Activated naive CD4-positive, alpha-beta T cell treated with anti-CD3 and anti-CD28 coated beads for 36 hours (primary cell): ENCODE data around the gene GALR2. TPM values are rescaled to one million over a fixed set of nuclear protein-coding genes. Genes with fewer than 3 reads are reported as not detected.

Source experiments
- CTCF ChIA-PET: fragments of 350-600 bp; sonication (Branson Sonifier 250); formaldehyde crosslinking; loops from one replicate; lab custom pipeline; 2021; ENCODE audit warnings: antibody characterized with exemption; lab: Charles Lee
- DNase-seq: peaks from one replicate; pipeline ENCODE4 v3.0.0-alpha.2; 2020
- H3K27ac Mint-ChIP-seq: one replicate; pipeline ENCODE4 v1.8.0; 2021; ENCODE audit warnings: mild to moderate bottlenecking, mixed read lengths
- H3K27me3 Mint-ChIP-seq: one replicate; pipeline ENCODE4 v1.8.0; 2021; ENCODE audit warnings: low read depth, mixed read lengths
- H3K36me3 Mint-ChIP-seq: one replicate; pipeline ENCODE4 v1.8.0; 2021; ENCODE audit warnings: low read depth, mixed read lengths
- H3K4me1 Mint-ChIP-seq: one replicate; pipeline ENCODE4 v1.8.0; 2021; ENCODE audit warnings: low read depth, mixed read lengths
- H3K4me3 Mint-ChIP-seq: one replicate; pipeline ENCODE4 v1.8.0; 2021; ENCODE audit warnings: mild to moderate bottlenecking, moderate library complexity, mixed read lengths
- H3K9me3 Mint-ChIP-seq: one replicate; pipeline ENCODE4 v1.8.0; 2021; ENCODE audit warnings: mixed read lengths
- intact Hi-C: fragments of 100-400 bp; cut with micrococcal nuclease; formaldehyde crosslinking; loops from one replicate; pipeline ENCODE4 v1.15.1; 2023
- total RNA-seq, 2 experiments: library from RNA; stranded (reverse); gene quantifications; one replicate each; pipeline ENCODE4 v1.2.3, GENCODE V29; 2021

Gene GALR2
- total RNA-seq, 2 experiments from 2014 or later: 3.3 to 3.6 TPM

DNA sequence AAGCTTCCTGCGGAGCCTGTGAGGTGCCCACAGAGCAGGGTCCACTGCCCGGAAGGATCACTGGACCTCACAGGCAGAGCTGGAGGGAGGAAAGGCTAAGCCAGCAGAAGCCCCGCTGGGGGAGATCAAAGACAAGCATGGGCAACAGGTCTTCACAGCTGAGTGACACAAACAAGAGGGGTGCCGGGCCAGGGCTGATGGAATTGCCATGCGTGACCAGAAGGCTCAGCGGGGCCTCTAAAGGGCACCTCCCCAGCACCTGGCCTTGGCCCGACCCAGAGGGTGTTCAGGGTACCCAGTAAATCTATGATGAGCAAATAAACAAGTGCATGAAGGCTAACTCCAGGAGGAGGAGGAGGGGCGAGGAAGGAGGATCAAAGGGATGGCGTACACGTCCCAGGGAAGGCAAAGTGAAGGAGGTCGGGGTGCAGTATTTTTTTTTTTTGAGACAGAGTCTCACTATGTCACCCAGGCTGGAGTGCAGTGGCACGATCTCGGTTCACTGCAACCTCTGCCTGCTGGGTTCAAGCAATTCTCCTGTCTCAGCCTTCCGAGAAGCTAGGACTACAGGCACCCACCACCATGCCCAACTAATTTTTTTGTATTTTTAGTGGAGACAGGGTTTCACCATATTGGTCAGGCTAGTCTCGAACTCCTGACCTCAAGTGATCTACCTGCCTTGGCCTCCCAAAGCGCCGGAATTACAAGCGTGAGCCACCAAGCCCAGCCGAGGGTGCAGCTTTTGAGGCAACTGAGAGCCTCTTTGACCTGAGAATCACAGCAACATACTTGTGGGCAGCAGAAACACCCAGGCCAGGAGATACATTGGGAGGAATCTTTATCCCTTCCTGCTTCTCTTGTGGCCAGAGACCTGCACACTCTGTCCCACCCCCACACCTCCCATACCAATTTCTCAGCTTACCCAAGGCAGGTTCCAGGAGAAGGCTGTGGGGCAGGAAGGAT lies 45.1 kb downstream of the GALR2 start:
- H3K27ac Mint-ChIP-seq: no peak overlapping the region
- no peak overlapping the region for H3K4me3 Mint-ChIP-seq
- peaks cover 9% of the 10 kb centered on the region for H3K4me1 Mint-ChIP-seq
- no peaks in the 10 kb centered on the region for H3K9me3 Mint-ChIP-seq
- CTCF ChIA-PET: interaction anchor here (0.6 to 14.8 kb wide), 12 partner anchors 13 to 384 kb away, joined by 3 to 243 read pairs (median 6); no protein-coding TSS in a partner anchor
- no peak for DNase-seq
- H3K36me3 Mint-ChIP-seq: no peaks in the 10 kb centered on the region
- H3K27me3 Mint-ChIP-seq: no peaks in the 10 kb centered on the region
- intact Hi-C loops: no loop called here

GRCh38 chr17:76120658-76121008 lies 46.1 kb downstream of the GALR2 start:
- no peaks in the 10 kb centered on the region for H3K36me3 Mint-ChIP-seq
- intact Hi-C loops: loop anchor here (1.0 kb wide), 3 partner anchors 62 to 179 kb away; no protein-coding TSS in a partner anchor
- H3K27ac Mint-ChIP-seq: no peak overlapping the region
- CTCF ChIA-PET: interaction anchor here (0.8 to 14.8 kb wide), 13 partner anchors 13 to 278 kb away, joined by 3 to 243 read pairs (median 5); no protein-coding TSS in a partner anchor
- no peaks in the 10 kb centered on the region for H3K9me3 Mint-ChIP-seq
- no peaks in the 10 kb centered on the region for H3K27me3 Mint-ChIP-seq
- H3K4me3 Mint-ChIP-seq: no peak overlapping the region
- DNase-seq: no peak
- H3K4me1 Mint-ChIP-seq: peaks cover 9% of the 10 kb centered on the region

DNA sequence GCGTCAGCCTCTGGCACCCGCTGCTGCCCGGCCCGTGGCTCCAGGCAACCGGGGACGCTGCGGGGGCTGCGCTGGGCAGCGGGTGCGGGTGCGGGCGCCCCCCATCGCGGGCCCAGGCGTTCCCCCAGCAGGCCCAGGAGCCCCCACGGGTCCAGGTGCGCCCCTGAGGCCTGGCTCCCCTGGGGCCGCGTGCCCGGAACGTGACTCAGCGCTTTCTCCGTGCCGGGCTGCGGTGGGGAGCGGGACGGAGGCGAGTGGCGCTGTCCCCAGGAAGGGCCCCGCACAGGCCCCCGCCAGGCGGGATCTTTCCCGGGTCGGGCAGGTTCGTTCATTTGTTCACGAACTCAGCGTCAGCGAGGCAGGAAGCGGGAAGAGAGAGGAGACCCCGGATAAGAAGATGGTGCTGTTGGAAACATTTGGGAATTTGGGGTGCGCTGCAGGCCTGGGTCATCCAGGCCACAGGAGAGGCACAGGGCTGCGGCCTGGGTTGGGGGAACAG lies 47.4 kb downstream of the GALR2 start:
- H3K27ac Mint-ChIP-seq: peak overlapping the region; percentile 80
- peaks cover 19% of the 10 kb centered on the region for H3K4me1 Mint-ChIP-seq
- DNase-seq: peak; percentile 39
- no peaks in the 10 kb centered on the region for H3K27me3 Mint-ChIP-seq
- no peaks in the 10 kb centered on the region for H3K9me3 Mint-ChIP-seq
- intact Hi-C loops: loop anchor here (1.0 kb wide), 3 partner anchors 60 to 177 kb away; no protein-coding TSS in a partner anchor
- CTCF ChIA-PET: interaction anchor here (0.6 to 14.8 kb wide), 16 partner anchors 19 to 365 kb away, joined by 3 to 243 read pairs (median 5); partner anchors contain the start of genes EXOC7 and FOXJ1
- no peaks in the 10 kb centered on the region for H3K36me3 Mint-ChIP-seq
- peak overlapping the region; percentile 21 for H3K4me3 Mint-ChIP-seq

GRCh38 chr17:76122431-76123190 lies 48.0 kb downstream of the GALR2 start:
- H3K27ac Mint-ChIP-seq: peak overlapping the region; percentile 80
- intact Hi-C loops: no loop called here

DNA sequence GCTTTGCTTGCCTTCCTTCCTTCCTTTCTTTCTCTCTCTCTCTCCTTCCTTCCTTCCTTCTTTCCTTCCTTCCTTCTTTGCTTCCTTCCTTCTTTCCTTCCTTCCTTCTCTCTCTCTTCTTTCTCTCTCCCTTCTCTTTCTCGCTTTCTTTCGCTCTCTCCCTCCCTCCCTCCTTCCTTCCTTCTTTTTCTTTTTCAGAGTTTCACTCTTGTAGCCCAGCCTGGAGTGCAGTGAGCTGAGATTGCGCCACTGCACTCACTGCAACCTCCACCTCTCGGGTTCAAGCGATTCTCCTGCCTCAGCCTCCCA lies 48.6 kb downstream of the GALR2 start:
- CTCF ChIA-PET: interaction anchor here (0.6 to 14.8 kb wide), 9 partner anchors 20 to 176 kb away, joined by 3 to 243 read pairs (median 5); no protein-coding TSS in a partner anchor
- H3K4me1 Mint-ChIP-seq: peaks cover 25% of the 10 kb centered on the region
- H3K27me3 Mint-ChIP-seq: no peaks in the 10 kb centered on the region
- H3K27ac Mint-ChIP-seq: peak overlapping the region; percentile 9
- H3K9me3 Mint-ChIP-seq: no peaks in the 10 kb centered on the region
- intact Hi-C loops: no loop called here
- H3K36me3 Mint-ChIP-seq: no peaks in the 10 kb centered on the region
- DNase-seq: no peak
- H3K4me3 Mint-ChIP-seq: no peak overlapping the region

More at GRCh38 chr17:76122431-76123190, 48.0 kb downstream of the GALR2 start:
- no peaks in the 10 kb centered on the region for H3K27me3 Mint-ChIP-seq
- DNase-seq: no peak
- H3K36me3 Mint-ChIP-seq: no peaks in the 10 kb centered on the region
- peaks cover 25% of the 10 kb centered on the region for H3K4me1 Mint-ChIP-seq
- H3K4me3 Mint-ChIP-seq: peak overlapping the region; percentile 21
- H3K9me3 Mint-ChIP-seq: no peaks in the 10 kb centered on the region
- CTCF ChIA-PET: interaction anchor here (0.6 to 14.8 kb wide), 14 partner anchors 18 to 364 kb away, joined by 3 to 243 read pairs (median 4); partner anchors contain the start of genes EXOC7 and FOXJ1

DNA sequence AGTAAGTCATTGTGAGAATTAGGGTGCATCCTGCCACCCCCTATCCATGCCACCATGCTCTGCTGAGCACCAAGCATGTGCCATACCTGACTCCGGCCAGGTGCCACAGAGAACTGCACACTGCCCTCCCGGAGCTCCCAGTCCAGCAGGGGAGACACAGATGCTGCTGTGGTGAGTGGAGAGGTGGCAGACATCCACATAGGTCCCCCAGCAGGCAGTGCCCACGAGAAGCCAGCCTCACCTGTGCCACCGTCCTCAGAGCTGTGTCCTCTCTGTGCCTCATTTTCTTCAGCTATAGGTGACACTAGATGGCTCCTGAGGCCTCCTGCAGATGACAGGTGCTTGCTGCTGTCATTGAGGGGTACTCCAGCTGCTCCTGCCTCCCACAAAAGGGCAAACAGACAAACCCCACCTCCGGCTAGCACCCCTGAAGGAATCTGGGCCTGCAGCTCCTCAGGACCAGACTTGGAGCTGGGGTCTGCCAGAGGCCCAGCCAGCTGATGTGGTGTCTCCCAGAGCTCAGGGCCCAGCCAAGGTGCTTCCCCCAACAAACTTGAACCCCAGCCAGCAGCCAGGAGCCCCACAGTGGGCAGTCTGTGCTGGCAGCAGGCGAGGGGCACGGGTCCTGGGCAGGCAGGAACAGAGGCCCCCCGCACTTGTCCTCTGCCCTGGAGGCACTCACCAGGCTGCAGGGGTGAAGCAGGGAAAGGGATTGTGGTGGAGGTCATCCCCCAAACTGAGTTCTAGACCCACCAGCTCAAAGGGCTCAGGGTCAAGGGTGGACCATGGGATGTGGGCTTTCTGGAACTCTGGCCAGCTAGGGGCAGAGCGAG lies 49.4 kb downstream of the GALR2 start:
- Mint-ChIP-seq H3K4me3 (no peak overlapping the region), H3K9me3 (no peaks in the 10 kb centered on the region), H3K36me3 (no peaks in the 10 kb centered on the region), H3K4me1 (peaks cover 25% of the 10 kb centered on the region), H3K27ac (peak overlapping the region; percentile 59), H3K27me3 (no peaks in the 10 kb centered on the region)
- intact Hi-C loops: no loop called here
- CTCF ChIA-PET: interaction anchor here (0.7 to 14.8 kb wide), 12 partner anchors 17 to 175 kb away, joined by 3 to 243 read pairs (median 4); partner anchors contain the start of gene FOXJ1
- peak; percentile 49 for DNase-seq

DNA sequence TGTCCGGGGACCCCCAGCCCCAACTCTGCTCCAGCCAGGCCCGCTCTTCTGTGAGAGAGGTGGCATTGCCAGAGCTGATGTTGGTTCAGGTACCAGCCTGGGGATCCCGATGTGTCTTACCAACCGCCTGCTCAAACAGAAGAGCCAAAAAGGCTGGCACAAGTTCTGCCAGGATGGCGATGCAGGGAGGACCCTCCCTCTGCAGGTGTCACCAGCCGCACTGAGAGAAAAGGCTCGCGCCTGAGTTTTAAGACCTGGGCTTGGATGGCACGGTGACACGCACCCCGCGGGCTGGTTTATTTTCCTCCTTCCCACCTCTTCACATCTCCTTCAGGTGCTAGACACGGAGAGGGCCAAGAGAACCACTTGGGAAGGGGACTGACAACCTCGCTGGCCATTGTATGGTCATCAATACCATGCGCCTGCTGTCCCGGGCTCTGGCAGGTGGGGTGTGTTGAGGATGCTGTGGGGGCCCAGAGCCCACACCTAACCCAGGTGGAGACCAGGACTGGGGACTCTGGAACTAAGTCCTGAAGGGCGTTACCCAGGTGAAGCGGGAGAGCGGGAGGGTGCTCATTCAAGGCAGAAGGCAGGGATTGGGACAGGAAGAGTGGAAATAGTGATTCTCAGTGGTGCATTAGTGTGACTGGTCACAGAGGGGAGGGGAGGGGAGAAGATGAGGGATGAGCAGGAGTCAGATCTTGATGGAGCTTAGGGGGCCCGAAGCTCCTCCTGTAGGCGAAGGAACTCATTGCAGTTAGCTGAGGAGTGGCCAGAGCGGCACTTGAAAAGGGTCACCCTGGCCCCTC lies 50.2 kb downstream of the GALR2 start:
- CTCF ChIA-PET: interaction anchor here (0.7 to 14.8 kb wide), 13 partner anchors 8 to 155 kb away, joined by 3 to 243 read pairs (median 4); partner anchors contain the start of gene FOXJ1
- Mint-ChIP-seq H3K27me3 (no peaks in the 10 kb centered on the region), H3K36me3 (no peaks in the 10 kb centered on the region), H3K9me3 (no peaks in the 10 kb centered on the region), H3K27ac (peak overlapping the region; percentile 20), H3K4me1 (peaks cover 25% of the 10 kb centered on the region), H3K4me3 (no peak overlapping the region)
- peak; percentile 23 for DNase-seq
- intact Hi-C loops: no loop called here

GRCh38 chr17:76125391-76125675 lies 50.8 kb downstream of the GALR2 start:
- CTCF ChIA-PET: interaction anchor here (0.7 to 14.8 kb wide), 7 partner anchors 9 to 155 kb away, joined by 3 to 243 read pairs (median 4); no protein-coding TSS in a partner anchor
- H3K4me3 Mint-ChIP-seq: no peak overlapping the region
- no peak overlapping the region for H3K27ac Mint-ChIP-seq
- H3K36me3 Mint-ChIP-seq: no peaks in the 10 kb centered on the region
- no peaks in the 10 kb centered on the region for H3K27me3 Mint-ChIP-seq
- H3K4me1 Mint-ChIP-seq: peaks cover 25% of the 10 kb centered on the region
- no peak for DNase-seq
- H3K9me3 Mint-ChIP-seq: no peaks in the 10 kb centered on the region
- intact Hi-C loops: no loop called here

- CTCF ChIA-PET: interaction anchor here (0.7 to 14.8 kb wide), 10 partner anchors 9 to 173 kb away, joined by 3 to 243 read pairs (median 4); no protein-coding TSS in a partner anchor
- Mint-ChIP-seq H3K36me3 (no peaks in the 10 kb centered on the region), H3K4me3 (no peak overlapping the region), H3K9me3 (no peaks in the 10 kb centered on the region), H3K27ac (no peak overlapping the region), H3K27me3 (no peaks in the 10 kb centered on the region), H3K4me1 (peaks cover 25% of the 10 kb centered on the region)
- no peak for DNase-seq
- intact Hi-C loops: no loop called here
Observed at GRCh38 chr17:76125922-76126321, 51.3 kb downstream of the GALR2 start.
